NOMO-1 treated with DMSO at 0.1 percent for 48 hours (cell line): ENCODE data around the gene SHBG.
"Not testable (repeated sequence)": the region's sequence is repeated elsewhere in the genome, so short reads cannot be mapped to it uniquely, and the experiment has no call there.

ENCODE experiments used
- DNase-seq: peaks from one replicate; lab custom pipeline; 2025; ENCODE audit not compliant: unreplicated experiment; lab: John Stamatoyannopoulos, UW

The SHBG gene

GRCh38 chr17:7611635-7612293, 18.2 kb upstream of the SHBG start:
- DNase-seq = no peak

- DNase-seq = no peak
These were observed 17.7 kb upstream of the SHBG start for GRCh38 chr17:7612294-7612640.

GRCh38 chr17:7613769-7614424, 16.0 kb upstream of the SHBG start:
- DNase-seq = peak; percentile 39

- peak; percentile 100 for DNase-seq
These were observed 15.3 kb upstream of the SHBG start, which contains the start of gene FXR2 for GRCh38 chr17:7614425-7615264. Gene FXR2 (minus strand): TSS chr17:7614897. CDS start chr17:7614532, 365 bp downstream.

GRCh38 chr17:7615265-7615747, 14.6 kb upstream of the SHBG start:
- DNase-seq = no peak

GRCh38 chr17:7618608-7619007, 11.3 kb upstream of the SHBG start:
- no peak for DNase-seq

- DNase-seq = no peak
These were observed 9.1 kb upstream of the SHBG start for GRCh38 chr17:7620835-7621234.

- no peak for DNase-seq
These were observed 6.3 kb upstream of the SHBG start for GRCh38 chr17:7623661-7624060.

GRCh38 chr17:7625749-7626148, 4.2 kb upstream of the SHBG start:
- not testable (repeated sequence) for DNase-seq

- DNase-seq = no peak
These were observed 3.6 kb upstream of the SHBG start for GRCh38 chr17:7626307-7626706.

- DNase-seq = no peak
These were observed 3.0 kb upstream of the SHBG start for GRCh38 chr17:7626956-7627249.

- DNase-seq = peak; percentile 88
These were observed 2.4 kb upstream of the SHBG start, which contains the start of gene SAT2 for GRCh38 chr17:7627250-7628121. Gene SAT2 (minus strand): TSS chr17:7627821. CDS start chr17:7627635, 186 bp downstream.

- DNase-seq = no peak
These were observed 1.8 kb downstream of the SHBG start for GRCh38 chr17:7631398-7632380.

- DNase-seq = peak; percentile 75
These were observed 2.6 kb downstream of the SHBG start for GRCh38 chr17:7632492-7632894.

- DNase-seq = no peak
These were observed 3.2 kb downstream of the SHBG start for GRCh38 chr17:7633093-7633492.

- peak; percentile 21 for DNase-seq
These were observed 4.4 kb downstream of the SHBG start for GRCh38 chr17:7634384-7634783.

GRCh38 chr17:7636163-7636562, 6.2 kb downstream of the SHBG start:
- no peak for DNase-seq

- no peak for DNase-seq
These were observed 10.8 kb downstream of the SHBG start for GRCh38 chr17:7640783-7641182.

- not testable (repeated sequence) for DNase-seq
These were observed 11.7 kb downstream of the SHBG start for GRCh38 chr17:7641635-7642034.

- peak; percentile 97 for DNase-seq
These were observed 14.8 kb downstream of the SHBG start for GRCh38 chr17:7644775-7645174.
